Spleen (tissue), 11 donors: ENCODE data around the gene KIR2DL1. TPM values are rescaled to one million over a fixed set of nuclear protein-coding genes. Genes with fewer than 3 reads are reported as not detected.
A peak's percentile ranks its signal among the peaks of the same experiment; 100 is the strongest.
"Not testable (repeated sequence)": the region's sequence is repeated elsewhere in the genome, so short reads cannot be mapped to it uniquely, and the experiment has no call there.

Experiments used
- DNase-seq: peaks from one replicate; pipeline ENCODE4 v3.0.0-alpha.2; 2020
- H3K27ac ChIP-seq, 8 donors: fragments of 200-600 bp; sonication (generic) in 7 of 8; 1 replicate in 4 of 8; 2 replicates in 4 of 8; pipeline versions ENCODE4 v1.5.0 to v1.8.0; 2016 to 2021; ENCODE audit warnings: inconsistent platforms in 4 of 8, mild to moderate bottlenecking in 4 of 8, moderate library complexity in 1 of 8
- H3K27me3 ChIP-seq, 7 donors: fragments of 200-600 bp; sonication (generic) in 6 of 7; replicated peaks in 1 of 7; 1 replicate in 4 of 7; 2 replicates in 3 of 7; pipeline versions ENCODE4 v1.5.0 to v1.8.0; 2016 to 2021; ENCODE audit warnings: inconsistent platforms in 3 of 7, mild to moderate bottlenecking in 1 of 7
- H3K36me3 ChIP-seq, 6 donors: fragments of 200-600 bp; sonication (generic) in 5 of 6; 1 replicate in 4 of 6; 2 replicates in 2 of 6; pipeline versions ENCODE4 v1.5.0 to v1.8.0; 2016 to 2021; ENCODE audit warnings: inconsistent platforms in 2 of 6
- H3K4me1 ChIP-seq, 6 donors: fragments of 200-600 bp; sonication (generic) in 5 of 6; 1 replicate in 3 of 6; 2 replicates in 3 of 6; pipeline versions ENCODE4 v1.5.0 to v1.8.0; 2016 to 2021; ENCODE audit warnings: inconsistent platforms in 3 of 6
- H3K4me3 ChIP-seq, 8 donors: fragments of 200-600 bp; sonication (generic) in 7 of 8; 1 replicate in 4 of 8; 2 replicates in 4 of 8; pipeline versions ENCODE4 v1.5.0 to v1.8.0; 2016 to 2021; ENCODE audit warnings: inconsistent platforms in 4 of 8, mild to moderate bottlenecking in 4 of 8, moderate library complexity in 2 of 8
- H3K9me3 ChIP-seq, 8 donors: fragments of 200-600 bp; sonication (generic) in 7 of 8; 1 replicate in 4 of 8; 2 replicates in 4 of 8; pipeline versions ENCODE4 v1.5.0 to v1.8.0; 2016 to 2021; ENCODE audit warnings: inconsistent platforms in 4 of 8
- CTCF ChIP-seq, 11 experiments: fragments of 200-600 bp in 7 of 11; fragments of 450-650 bp in 4 of 11; sonication (generic) in 4 of 11; IDR thresholded peaks in 8 of 11; conservative IDR thresholded peaks in 3 of 11; 1 replicate in 7 of 11; 2 replicates in 4 of 11; pipeline versions ENCODE4 v1.4.0 to v1.8.0; 2016 to 2021; ENCODE audit warnings: antibody characterized with exemption in 11 of 11, inconsistent platforms in 4 of 11, mild to moderate bottlenecking in 1 of 11
- POLR2A ChIP-seq, 3 donors: fragments of 450-650 bp; IDR thresholded peaks; one replicate each; pipeline ENCODE4 v1.5.1; 2017; ENCODE audit warnings: antibody characterized with exemption in 3 of 3, mild to moderate bottlenecking in 1 of 3
- POLR2AphosphoS5 ChIP-seq, 3 donors: sonication (generic); formaldehyde crosslinking; IDR thresholded peaks; one replicate each; pipeline ENCODE4 v1.5.1; 2017; ENCODE audit warnings: antibody characterized with exemption in 3 of 3
- WGBS, 5 donors: extraction: QIAGEN DNeasy Blood & Tissue Kit in 3 of 5; methylation state at CpG; one replicate each; pipeline versions ENCODE4 v1.1.5 to v1.1.7; 2013 to 2018; 5-methylcytosine and 5-hydroxymethylcytosine counted together
- intact Hi-C: fragments of 100-400 bp; cut with DNase I; formaldehyde crosslinking; loops from one replicate; pipeline ENCODE4 v1.15.0; 2023; ENCODE audit warnings: low total_unique reads
- polyA plus RNA-seq, 3 donors: library from polyadenylated mRNA; stranded (reverse); fragments of 200-250 nt; gene quantifications; one replicate each; pipeline ENCODE4 v1.2.1, GENCODE V29; 2013
- small RNA-seq, 4 donors: library from RNA; depleted of rRNA; stranded (forward); fragments of <200 nt; gene quantifications; one replicate each; pipeline ENCODE3, GENCODE V24; 2016
- total RNA-seq, 7 donors: library from RNA; depleted of rRNA in 3 of 7; stranded (reverse); fragments of >200 nt in 3 of 7; fragmentation: NEBNext Ultra II Directional in 4 of 7; extraction: Animal tissue kit (Norgen Biotek cat#: 25700) in 4 of 7; gene quantifications; one replicate each; pipeline versions ENCODE4 v1.1.0 to v1.2.1, GENCODE V29; 2016 to 2021
- donor health status: healthy with polysubstance abuse.
- donor health status: DM: no; HTN: no; CAD: no; lungs with moderate emphysema.
- donor health status: DM: no; HTN: no; CAD: no.
- donor health status: Bipolar disorder and iron deficiency.
- donor health status: healthy.
- donor health status: DM: no; HTN: no; CAD: no.
- donor health status: DM: yes; HTN: yes; CAD: no.

KIR2DL1 gene
- total and polyA plus RNA-seq, 10 donors, result 0.13 to 6.6 (median 0.82) TPM; not detected in 1

- Histone ChIP-seq H3K27me3 (peaks cover 0 to 19% (median 0%) of the 10 kb centered on the region in 7 donors), H3K27ac (peak overlapping the region in 1 of 8 donors; percentile 17), H3K9me3 (peaks cover 0 to under 1% (median 0%) of the 10 kb centered on the region in 8 donors), H3K4me3 (peak overlapping the region in 1 of 8 donors; percentile 4), H3K4me1 (no peaks in the 10 kb centered on the region), H3K36me3 (no peaks in the 10 kb centered on the region)
- intact Hi-C loops, result no loop called here
- TF ChIP-seq POLR2AphosphoS5 (IDR thresholded peaks at IDR 0.05), result no peak
- no peak for TF ChIP-seq POLR2A (IDR thresholded peaks at IDR 0.05)
- no peak for TF ChIP-seq CTCF (IDR thresholded peaks at IDR 0.05 in 8 of 11, conservative IDR thresholded peaks at IDR 0.05 in 3 of 11)
- WGBS, 5 donors, result 78 to 83% (median 79%) methylated on average over 9 to 15 of the region's 15 CpGs
- DNase-seq, result no peak
These were observed 48.3 kb downstream of the KIR2DL1 start for GRCh38 chr19:54817670-54818536.

GRCh38 chr19:54824416-54824815 is 54.8 kb downstream of the KIR2DL1 start:
- TF ChIP-seq POLR2AphosphoS5 (IDR thresholded peaks at IDR 0.05), result peak in 1 of 3 donors; percentile 24
- H3K4me3 ChIP-seq, result not testable (repeated sequence)

GRCh38 chr19:54825326-54825725 is 55.7 kb downstream of the KIR2DL1 start:
- H3K4me3 ChIP-seq, DNase-seq, H3K36me3 ChIP-seq, H3K4me1 ChIP-seq, H3K9me3 ChIP-seq, intact Hi-C loops: not testable (repeated sequence)
- 20 to 63% (median 37%) methylated on average over 7 of the region's 7 CpGs for WGBS, 5 donors
- peak in 1 of 3 donors; percentile 17 for TF ChIP-seq POLR2AphosphoS5 (IDR thresholded peaks at IDR 0.05)
- Histone ChIP-seq H3K27me3 (peaks cover 0 to 13% (median 0%) of the 10 kb centered on the region in 7 donors), H3K27ac (peak overlapping the region in 5 of 8 donors; percentile 51 to 75 (median 60))

More at GRCh38 chr19:54824416-54824815, 54.8 kb downstream of the KIR2DL1 start:
- H3K36me3 ChIP-seq, H3K4me1 ChIP-seq, intact Hi-C loops, DNase-seq, H3K9me3 ChIP-seq: not testable (repeated sequence)
- Histone ChIP-seq H3K27ac (peak overlapping the region in 5 of 8 donors; percentile 9 to 75 (median 60)), H3K27me3 (peaks cover 0 to 17% (median 0%) of the 10 kb centered on the region in 7 donors)
- 55 to 75% (median 70%) methylated on average over 2 to 4 of the region's 4 CpGs for WGBS, 5 donors

- intact Hi-C loops, H3K27me3 ChIP-seq, H3K4me3 ChIP-seq, H3K4me1 ChIP-seq, H3K9me3 ChIP-seq, H3K36me3 ChIP-seq, DNase-seq, H3K27ac ChIP-seq: not testable (repeated sequence)
- WGBS, 5 donors, result 72 to 81% (median 75%) methylated on average over 6 to 8 of the region's 8 CpGs
These were observed 58.5 kb downstream of the KIR2DL1 start for GRCh38 chr19:54828064-54828463.

- intact Hi-C loops, H3K36me3 ChIP-seq, H3K27me3 ChIP-seq, H3K4me1 ChIP-seq, DNase-seq, H3K27ac ChIP-seq, H3K9me3 ChIP-seq, H3K4me3 ChIP-seq: not testable (repeated sequence)
- WGBS, 5 donors, result 85 to 93% (median 88%) methylated on average over 14 of the region's 14 CpGs
These were observed 62.9 kb downstream of the KIR2DL1 start, which contains the start of gene KIR2DS4 for GRCh38 chr19:54832496-54832895. KIR2DS4 (plus strand) TSS chr19:54832676.

Small RNA genes within 50 kb of the gene (small RNA-seq; reads per million reads assigned to genes)
- 0 reads per million in 4 donors for gene KIR3DP1

Other genes starting within 250 kb of the KIR2DL1 start
- 10 to 100 TPM; 39.2 to 77.8 (median 54.0) TPM for gene LILRA2, start 196.0 kb upstream of the KIR2DL1 start, total RNA-seq
- 10 to 100 TPM in 2 of 3 donors, 1 to 10 TPM in 1; 7.2 to 28.2 (median 12.6) TPM for gene LILRA2, start 196.0 kb upstream of the KIR2DL1 start, polyA plus RNA-seq
- 10 to 100 TPM; 34.4 to 65.0 (median 37.2) TPM for gene LILRA1, start 176.2 kb upstream of the KIR2DL1 start, total RNA-seq
- gene LILRA1, start 176.2 kb upstream of the KIR2DL1 start, polyA plus RNA-seq, result 10 to 100 TPM in 1 of 3 donors, 1 to 10 TPM in 2; 3.4 to 17.2 (median 8.0) TPM
- gene LILRB1, start 139.3 kb upstream of the KIR2DL1 start, total RNA-seq, result 100 to 1,000 TPM in 6 of 7 donors, 10 to 100 TPM in 1; 66.2 to 249 (median 166) TPM
- 10 to 100 TPM; 23.5 to 56.4 (median 43.0) TPM for gene LILRB1, start 139.3 kb upstream of the KIR2DL1 start, polyA plus RNA-seq
- 10 to 100 TPM; 16.4 to 40.3 (median 33.4) TPM for gene LILRB4, start 106.8 kb upstream of the KIR2DL1 start, total RNA-seq
- gene LILRB4, start 106.8 kb upstream of the KIR2DL1 start, polyA plus RNA-seq, result 10 to 100 TPM; 11.2 to 16.6 (median 12.0) TPM
- not detected for gene KIR3DL3, start 45.4 kb upstream of the KIR2DL1 start, total RNA-seq
- not detected for gene KIR3DL3, start 45.4 kb upstream of the KIR2DL1 start, polyA plus RNA-seq
- 1 to 10 TPM in 5 of 7 donors, under 1 TPM in 1, not detected in 1; 0.46 to 3.5 (median 1.6) TPM for gene KIR2DL3, start 31.3 kb upstream of the KIR2DL1 start, total RNA-seq
- gene KIR2DL3, start 31.3 kb upstream of the KIR2DL1 start, polyA plus RNA-seq, result under 1 TPM; 0.07 to 0.15 (median 0.10) TPM
- gene KIR2DL4, start 33.8 kb downstream of the KIR2DL1 start, total RNA-seq, result 1 to 10 TPM; 1.5 to 6.6 (median 3.7) TPM
- gene KIR2DL4, start 33.8 kb downstream of the KIR2DL1 start, polyA plus RNA-seq, result 1 to 10 TPM in 1 of 3 donors, under 1 TPM in 2; 0.63 to 1.6 (median 0.65) TPM
- 1 to 10 TPM in 1 of 7 donors, under 1 TPM in 5, not detected in 1; 0.69 to 6.3 (median 0.90) TPM for gene KIR3DL1, start 46.7 kb downstream of the KIR2DL1 start, total RNA-seq
- gene KIR3DL1, start 46.7 kb downstream of the KIR2DL1 start, polyA plus RNA-seq, result under 1 TPM; 0.07 to 0.13 (median 0.12) TPM
- 1 to 10 TPM in 5 of 7 donors, under 1 TPM in 2; 0.66 to 2.2 (median 1.0) TPM for gene KIR2DS4, start 62.9 kb downstream of the KIR2DL1 start, total RNA-seq
- gene KIR2DS4, start 62.9 kb downstream of the KIR2DL1 start, polyA plus RNA-seq, result under 1 TPM in 2 of 3 donors, not detected in 1; 0.39 to 0.48 TPM
- gene KIR3DL2, start 80.7 kb downstream of the KIR2DL1 start, total RNA-seq, result 1 to 10 TPM in 5 of 7 donors, under 1 TPM in 2; 0.39 to 2.7 (median 1.0) TPM
- gene KIR3DL2, start 80.7 kb downstream of the KIR2DL1 start, polyA plus RNA-seq, result under 1 TPM; 0.13 to 0.59 (median 0.19) TPM
- gene FCAR, start 104.4 kb downstream of the KIR2DL1 start, total RNA-seq, result 10 to 100 TPM; 17.4 to 86.3 (median 32.8) TPM
- gene FCAR, start 104.4 kb downstream of the KIR2DL1 start, polyA plus RNA-seq, result 1 to 10 TPM in 2 of 3 donors, under 1 TPM in 1; 0.59 to 3.7 (median 1.1) TPM
- gene NCR1, start 136.4 kb downstream of the KIR2DL1 start, total RNA-seq, result 10 to 100 TPM in 5 of 7 donors, 1 to 10 TPM in 2; 8.2 to 16.7 (median 11.8) TPM
- gene NCR1, start 136.4 kb downstream of the KIR2DL1 start, polyA plus RNA-seq, result 1 to 10 TPM in 1 of 3 donors, under 1 TPM in 2; 0.33 to 1.3 (median 0.50) TPM
- gene NLRP7, start 177.7 kb downstream of the KIR2DL1 start, total RNA-seq, result 1 to 10 TPM in 1 of 7 donors, under 1 TPM in 6; 0.09 to 1.3 (median 0.36) TPM
- gene NLRP7, start 177.7 kb downstream of the KIR2DL1 start, polyA plus RNA-seq, result under 1 TPM; 0.09 to 0.11 (median 0.10) TPM
- 10 to 100 TPM in 2 of 7 donors, 1 to 10 TPM in 5; 5.1 to 21.2 (median 7.6) TPM for gene NLRP2, start 196.6 kb downstream of the KIR2DL1 start, total RNA-seq
- gene NLRP2, start 196.6 kb downstream of the KIR2DL1 start, polyA plus RNA-seq, result 10 to 100 TPM in 1 of 3 donors, 1 to 10 TPM in 2; 2.0 to 16.1 (median 3.8) TPM